H1 (cell line): ENCODE data around the gene TCF4. TPM values are rescaled to one million over a fixed set of nuclear protein-coding genes. Genes with fewer than 3 reads are reported as not detected.

Source experiments
- CBX8 ChIP-seq: fragments of 300-800, 300-1000 bp; sonication (generic); IDR thresholded peaks from 2 replicates; pipeline ENCODE4 v1.7.1; 2016; ENCODE audit warnings: low read depth, low read length, borderline replicate concordance
- EZH2 ChIP-seq: fragments of 200-600 bp; sonication (generic); IDR thresholded peaks from 2 replicates; pipeline ENCODE4 v1.7.1; 2012; ENCODE audit warnings: low read depth, mild to moderate bottlenecking, moderate library complexity, low read length, inconsistent platforms; ENCODE audit not compliant: severe bottlenecking
- NRF1 ChIP-seq: IDR thresholded peaks from 2 replicates; pipeline ENCODE4 v1.6.1; 2011; ENCODE audit warnings: mild to moderate bottlenecking, low read depth, low read length, improper control_type of control experiment
- SUZ12 ChIP-seq: fragments of 200-600 bp; sonication (generic); IDR thresholded peaks from 2 replicates; pipeline ENCODE4 v1.6.1; 2012; ENCODE audit warnings: mild to moderate bottlenecking, inconsistent platforms, low read length, moderate library complexity, mixed read lengths
- TEAD4 ChIP-seq: IDR thresholded peaks from 2 replicates; pipeline ENCODE4 v1.6.1; 2012; ENCODE audit warnings: low read depth, low read length, inconsistent platforms, mixed read lengths
- USF2 ChIP-seq: IDR thresholded peaks from 2 replicates; pipeline ENCODE4 v1.6.1; 2011; ENCODE audit warnings: low read length, improper control_type of control experiment
- polyA plus RNA-seq, 7 experiments: library from polyadenylated mRNA; depleted of rRNA in 3 of 7; stranded (reverse) in 5 of 7; unstranded in 2 of 7; fragments of >200 nt in 5 of 7; fragments of 200-250 nt in 2 of 7; gene quantifications; 1 replicate in 5 of 7; 2 replicates in 1 of 7; 4 replicates in 1 of 7; pipeline versions ENCODE4 v1.2.1 to v1.2.3, GENCODE V29; 2011 to 2013; ENCODE audit warnings: missing spikeins in 2 of 7, mixed read lengths in 2 of 7
- total RNA-seq: library from RNA; stranded (reverse); fragmentation: NEBNext Ultra II Directional; extraction: Animal tissue kit (Norgen Biotek cat#: 25700); gene quantifications from 2 replicates; pipeline ENCODE4 v1.2.1, GENCODE V29; 2021

TCF4 gene
- total and polyA plus RNA-seq, 2 of the 8 experiments (the other 6 are each of a cell fraction or from before 2014, with no cell fraction given) = 59.3 to 118 TPM

- TF ChIP-seq EZH2 (no peak), NRF1 (no peak), CBX8 (no peak), SUZ12 (no peak), USF2 (no peak), TEAD4 (no peak)
Observed at GRCh38 chr18:55354795-55355194, 233.2 kb downstream of the TCF4 start (continued).
